ENCODE data around the gene CCDC51. TPM values are rescaled to one million over a fixed set of nuclear protein-coding genes. Genes with fewer than 3 reads are reported as not detected.

CCDC51 gene
- total RNA-seq, 1 experiment from 2014 or later, result 27.8 TPM

- Histone ChIP-seq H3K27ac (ENCODE audit: low read length) (no peak overlapping the region), H3K27me3 (ENCODE audit: low read length) (no peaks in the 10 kb centered on the region), H3K9me3 (ENCODE audit: low read length) (no peaks in the 10 kb centered on the region), H3K4me1 (ENCODE audit: insufficient read depth, low read length) (peaks cover 11% of the 10 kb centered on the region; the same call in 1 of the 2 replicates), H2AFZ (ENCODE audit: low read length) (no peak overlapping the region), H3K36me3 (ENCODE audit: low read depth, low read length) (no peaks in the 10 kb centered on the region), H4K20me1 (ENCODE audit: low read length) (no peaks in the 10 kb centered on the region), H3F3A (ENCODE audit: low read length, unreplicated experiment) (no peaks in the 10 kb centered on the region), H3K79me2 (ENCODE audit: low read length) (no peaks in the 10 kb centered on the region), H3K4me2 (ENCODE audit: low read length) (no peak overlapping the region), H3K9me2 (replicated peaks; ENCODE audit: low read length) (no peaks in the 10 kb centered on the region), H3K4me3 (ENCODE audit: low read length) (no peak overlapping the region), H3K9ac (ENCODE audit: low read length) (no peak overlapping the region)
- intact Hi-C loops (cut with micrococcal nuclease), result loop anchor here (1.0 kb wide), 2 partner anchors 35 to 128 kb away; no protein-coding TSS in a partner anchor
- POLR2A ChIA-PET (ENCODE audit: unreplicated experiment), result interaction anchor here (0.6 kb wide), 2 partner anchors 35 to 284 kb away, joined by 3 to 4 read pairs; no protein-coding TSS in a partner anchor
- DNase-seq (peak; percentile 86), ATAC-seq (peak; percentile 66)
- CTCF ChIA-PET, result interaction anchor here (0.5 to 3.9 kb wide), 20 partner anchors 8 to 740 kb away, joined by 3 to 222 read pairs (median 6); partner anchors contain the start of genes ATRIP, CCDC51 and TMA7
- TF ChIP-seq CTCF (conservative IDR thresholded peaks at IDR 0.05; ENCODE audit: low read depth, low read length) (peak; percentile 82), EZH2 (IDR thresholded peaks at IDR 0.05; ENCODE audit: low read length, unreplicated experiment) (no peak), EZH2phosphoT487 (IDR thresholded peaks at IDR 0.05; ENCODE audit: borderline replicate concordance, low read length) (no peak)
- BruUV-seq (replicated peaks), result no TSS peak
Measured at GRCh38 chr3:48400824-48401433, 39.0 kb downstream of the CCDC51 start.

- intact Hi-C loops (cut with micrococcal nuclease), result no loop called here
Measured at GRCh38 chr3:48399387-48400172, 40.3 kb downstream of the CCDC51 start.

More at GRCh38 chr3:48399387-48400172, 40.3 kb downstream of the CCDC51 start:
- TF ChIP-seq EZH2phosphoT487 (IDR thresholded peaks at IDR 0.05; ENCODE audit: borderline replicate concordance, low read length), result no peak
- TF ChIP-seq EZH2 (IDR thresholded peaks at IDR 0.05; ENCODE audit: low read length, unreplicated experiment), result no peak
- TF ChIP-seq CTCF (conservative IDR thresholded peaks at IDR 0.05; ENCODE audit: low read depth, low read length), result no peak
- POLR2A ChIA-PET (ENCODE audit: unreplicated experiment), result no interaction called here
- Histone ChIP-seq H3F3A (ENCODE audit: low read length, unreplicated experiment) (no peaks in the 10 kb centered on the region), H3K9me2 (replicated peaks; ENCODE audit: low read length) (no peaks in the 10 kb centered on the region), H3K27ac (ENCODE audit: low read length) (no peak overlapping the region), H3K36me3 (ENCODE audit: low read depth, low read length) (no peaks in the 10 kb centered on the region), H4K20me1 (ENCODE audit: low read length) (no peaks in the 10 kb centered on the region), H3K79me2 (ENCODE audit: low read length) (no peaks in the 10 kb centered on the region), H2AFZ (ENCODE audit: low read length) (no peak overlapping the region), H3K4me3 (ENCODE audit: low read length) (no peak overlapping the region), H3K9ac (ENCODE audit: low read length) (no peak overlapping the region), H3K4me1 (ENCODE audit: insufficient read depth, low read length) (peaks cover 11% of the 10 kb centered on the region; the same call in 1 of the 2 replicates), H3K4me2 (ENCODE audit: low read length) (no peak overlapping the region), H3K27me3 (ENCODE audit: low read length) (no peaks in the 10 kb centered on the region), H3K9me3 (ENCODE audit: low read length) (no peaks in the 10 kb centered on the region)
- CTCF ChIA-PET, result interaction anchor here (2.1 to 3.9 kb wide), 2 partner anchors 37 to 124 kb away, joined by 13 to 222 read pairs; no protein-coding TSS in a partner anchor
- DNase-seq (peak; percentile 11), ATAC-seq (peak; percentile 19; the same call in 1 of the 2 replicates)
- BruUV-seq (replicated peaks), result no TSS peak
